ENCODE data around the gene SGCD.

The SGCD gene

DNA sequence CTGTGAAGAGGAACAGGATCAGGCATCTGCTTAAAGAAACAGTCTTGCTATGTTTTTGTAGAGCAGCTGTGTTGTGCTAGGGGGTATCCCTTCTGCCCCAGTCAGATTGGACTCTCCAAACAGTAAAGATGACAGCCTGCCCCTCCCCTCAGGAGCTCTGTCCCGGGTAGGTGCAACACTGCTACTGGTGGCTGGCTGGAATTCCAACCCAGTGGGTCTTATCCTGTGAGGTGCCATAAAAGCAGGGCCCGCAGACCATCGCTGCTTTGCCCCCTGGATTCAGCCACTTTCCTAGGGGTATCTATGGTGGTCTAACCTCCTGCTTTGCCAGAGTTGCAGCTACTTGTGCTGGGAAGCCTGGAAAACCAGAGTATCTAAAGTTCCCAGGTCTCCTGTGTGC lies 408.5 kb downstream of the SGCD start:
- Histone ChIP-seq H3K4me3 (ENCODE audit: low read depth in 1 of 2, low read length in 1 of 2) (no peak overlapping the region), H3K9me3 (no peaks in the 10 kb centered on the region), H3K27me3 (no peaks in the 10 kb centered on the region), H3K36me3 (no peaks in the 10 kb centered on the region), H3K27ac (no peak overlapping the region), H3K4me1 (ENCODE audit: control insufficient read depth in 1 of 2, insufficient read depth in 1 of 2, low read depth in 1 of 2, low read length in 1 of 2) (no peaks in the 10 kb centered on the region)
- TF ChIP-seq, protein P1, sequence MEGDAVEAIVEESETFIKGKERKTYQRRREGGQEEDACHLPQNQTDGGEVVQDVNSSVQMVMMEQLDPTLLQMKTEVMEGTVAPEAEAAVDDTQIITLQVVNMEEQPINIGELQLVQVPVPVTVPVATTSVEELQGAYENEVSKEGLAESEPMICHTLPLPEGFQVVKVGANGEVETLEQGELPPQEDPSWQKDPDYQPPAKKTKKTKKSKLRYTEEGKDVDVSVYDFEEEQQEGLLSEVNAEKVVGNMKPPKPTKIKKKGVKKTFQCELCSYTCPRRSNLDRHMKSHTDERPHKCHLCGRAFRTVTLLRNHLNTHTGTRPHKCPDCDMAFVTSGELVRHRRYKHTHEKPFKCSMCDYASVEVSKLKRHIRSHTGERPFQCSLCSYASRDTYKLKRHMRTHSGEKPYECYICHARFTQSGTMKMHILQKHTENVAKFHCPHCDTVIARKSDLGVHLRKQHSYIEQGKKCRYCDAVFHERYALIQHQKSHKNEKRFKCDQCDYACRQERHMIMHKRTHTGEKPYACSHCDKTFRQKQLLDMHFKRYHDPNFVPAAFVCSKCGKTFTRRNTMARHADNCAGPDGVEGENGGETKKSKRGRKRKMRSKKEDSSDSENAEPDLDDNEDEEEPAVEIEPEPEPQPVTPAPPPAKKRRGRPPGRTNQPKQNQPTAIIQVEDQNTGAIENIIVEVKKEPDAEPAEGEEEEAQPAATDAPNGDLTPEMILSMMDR (IDR thresholded peaks at IDR 0.05): no peak

GRCh38 chr5:156741516-156741915 lies 414.6 kb downstream of the SGCD start:
- H3K27ac ChIP-seq: no peak overlapping the region

DNA sequence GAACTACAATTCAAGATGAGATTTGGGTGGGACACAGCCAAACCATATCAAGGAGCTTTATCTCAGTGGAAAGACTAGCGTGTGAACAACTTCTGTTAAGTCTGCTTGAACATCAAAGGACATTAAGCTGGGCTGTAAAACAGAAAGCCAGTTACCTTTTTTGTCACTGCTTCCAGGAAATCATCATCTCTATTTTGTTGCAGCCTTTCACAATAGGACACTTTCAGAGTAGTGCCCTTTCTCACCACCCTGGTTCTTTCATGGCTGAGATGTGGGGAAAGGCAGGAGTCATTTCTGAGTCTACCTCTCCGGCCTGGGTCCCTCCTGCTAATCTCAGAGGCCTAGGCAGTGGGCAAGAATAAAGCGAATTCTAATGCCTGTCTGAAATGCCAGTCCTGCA lies 426.9 kb downstream of the SGCD start:
- H3K36me3 ChIP-seq: no peaks in the 10 kb centered on the region
- TF ChIP-seq, protein P1 (IDR thresholded peaks at IDR 0.05): no peak
- H3K9me3 ChIP-seq: no peaks in the 10 kb centered on the region
- H3K27ac ChIP-seq: no peak overlapping the region
- H3K27me3 ChIP-seq: no peaks in the 10 kb centered on the region
- no peak overlapping the region for H3K4me3 ChIP-seq (ENCODE audit: low read depth in 1 of 2, low read length in 1 of 2)
- no peaks in the 10 kb centered on the region for H3K4me1 ChIP-seq (ENCODE audit: control insufficient read depth in 1 of 2, insufficient read depth in 1 of 2, low read depth in 1 of 2, low read length in 1 of 2)

More at GRCh38 chr5:156741516-156741915, 414.6 kb downstream of the SGCD start:
- Histone ChIP-seq H3K9me3 (no peaks in the 10 kb centered on the region), H3K36me3 (no peaks in the 10 kb centered on the region), H3K4me3 (ENCODE audit: low read depth in 1 of 2, low read length in 1 of 2) (no peak overlapping the region), H3K27me3 (no peaks in the 10 kb centered on the region), H3K4me1 (ENCODE audit: control insufficient read depth in 1 of 2, insufficient read depth in 1 of 2, low read depth in 1 of 2, low read length in 1 of 2) (no peaks in the 10 kb centered on the region)
- TF ChIP-seq, protein P1 (IDR thresholded peaks at IDR 0.05): no peak

GRCh38 chr5:156755421-156756087 lies 428.6 kb downstream of the SGCD start:
- Histone ChIP-seq H3K36me3 (no peaks in the 10 kb centered on the region), H3K4me3 (ENCODE audit: low read depth in 1 of 2, low read length in 1 of 2) (no peak overlapping the region), H3K27ac (no peak overlapping the region), H3K9me3 (no peaks in the 10 kb centered on the region), H3K4me1 (ENCODE audit: control insufficient read depth in 1 of 2, insufficient read depth in 1 of 2, low read depth in 1 of 2, low read length in 1 of 2) (no peaks in the 10 kb centered on the region), H3K27me3 (no peaks in the 10 kb centered on the region)
- TF ChIP-seq, protein P1 (IDR thresholded peaks at IDR 0.05): no peak

DNA sequence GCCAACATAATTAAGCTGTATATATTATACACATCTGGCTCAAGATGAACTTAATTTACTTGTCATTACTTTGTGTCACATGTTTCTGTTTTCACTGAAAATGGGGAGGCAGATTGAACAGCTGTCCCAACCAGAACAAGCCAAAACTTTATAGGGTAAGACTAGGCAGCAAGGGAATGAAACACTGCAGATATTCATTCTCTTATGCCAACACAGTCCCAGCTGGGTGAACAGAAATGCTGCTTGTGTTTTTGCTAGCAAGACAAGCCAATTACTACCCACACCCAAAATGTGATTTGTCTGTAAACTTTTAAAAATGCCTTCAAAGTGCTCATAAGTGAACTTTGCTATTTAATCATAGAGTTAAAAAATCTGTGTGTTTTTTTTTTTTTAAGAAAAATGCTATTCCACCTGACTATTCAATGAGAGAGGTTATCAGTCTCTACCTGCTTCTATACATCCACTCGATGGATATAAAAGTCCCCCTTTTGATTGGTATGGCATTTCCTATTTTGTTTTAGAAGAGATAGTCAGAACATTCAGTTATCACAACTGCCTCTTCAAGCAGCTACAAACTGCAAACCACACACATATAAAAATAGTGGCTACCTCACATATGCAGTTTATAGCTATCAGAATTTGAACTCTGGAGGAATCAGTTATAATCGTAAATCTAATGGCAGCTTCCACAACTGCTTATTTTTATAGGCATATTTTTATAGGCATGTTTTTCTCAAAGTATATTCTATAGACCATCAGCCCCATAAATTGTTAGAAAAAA lies 431.2 kb downstream of the SGCD start:
- Histone ChIP-seq H3K4me3 (ENCODE audit: low read depth in 1 of 2, low read length in 1 of 2) (no peak overlapping the region), H3K27me3 (no peaks in the 10 kb centered on the region), H3K9me3 (no peaks in the 10 kb centered on the region), H3K27ac (no peak overlapping the region), H3K36me3 (no peaks in the 10 kb centered on the region), H3K4me1 (ENCODE audit: control insufficient read depth in 1 of 2, insufficient read depth in 1 of 2, low read depth in 1 of 2, low read length in 1 of 2) (no peaks in the 10 kb centered on the region)
- TF ChIP-seq, protein P1 (IDR thresholded peaks at IDR 0.05): no peak

Measured in neutrophil (primary cell).